HG02943 (cell line): Measurements from ENCODE around the gene ACOX1.

Experiments
- ATAC-seq: cut with Tn5 transposase; IDR thresholded peaks from one replicate; pipeline ENCODE4 v1.9.1; 2021; ENCODE audit warnings: mild to moderate bottlenecking, low read depth, moderate library complexity; ENCODE audit not compliant: unreplicated experiment

Gene ACOX1

DNA sequence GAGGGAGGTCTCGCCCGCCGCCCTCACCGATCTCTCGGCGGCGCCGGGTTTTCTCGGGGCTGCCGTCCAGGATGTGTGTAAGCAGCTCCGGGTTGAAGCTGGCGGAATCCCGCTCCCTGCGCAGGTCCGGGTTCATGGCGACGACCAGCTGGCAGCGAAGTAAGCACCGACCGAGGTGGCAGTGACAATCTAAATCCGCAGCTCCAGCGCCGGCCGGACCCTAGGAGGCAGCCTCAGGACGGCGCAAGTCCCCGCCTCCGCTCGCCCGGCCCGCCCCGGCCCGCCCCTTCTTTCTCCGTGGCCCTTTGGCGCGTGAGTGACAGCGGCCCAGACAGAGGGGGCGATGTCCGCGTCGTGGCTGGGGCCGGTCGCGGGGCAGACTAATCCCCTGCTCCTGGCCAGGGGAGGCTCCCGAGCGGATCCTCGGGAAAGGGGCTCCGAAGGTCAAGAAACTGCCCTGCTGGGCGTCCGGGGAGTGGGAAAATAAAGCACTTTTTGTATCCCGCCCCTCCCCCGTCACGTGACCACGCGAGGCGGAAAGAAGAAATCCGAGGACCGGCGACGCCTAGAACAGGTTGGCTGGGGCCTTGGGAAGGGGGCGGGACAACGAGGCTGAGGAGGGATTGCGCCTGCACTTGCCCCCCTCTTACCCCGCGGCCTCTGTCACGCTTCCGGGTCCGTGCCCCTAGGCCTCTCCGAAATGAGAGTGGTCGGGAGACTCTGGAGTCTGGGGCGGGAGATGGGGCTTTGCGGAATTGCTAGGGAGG is at the start of gene ACOX1, which contains the start of gene TEN1:
ACOX1 (minus strand) TSS at position 229 of the 767 bp plus-strand sequence; CDS start at position 136, 93 bp downstream.
TEN1 (plus strand) TSS at position 303 of the 767 bp plus-strand sequence. CDS start 6,953 bp downstream, outside the sequence.
- peak; percentile 85 for ATAC-seq

DNA sequence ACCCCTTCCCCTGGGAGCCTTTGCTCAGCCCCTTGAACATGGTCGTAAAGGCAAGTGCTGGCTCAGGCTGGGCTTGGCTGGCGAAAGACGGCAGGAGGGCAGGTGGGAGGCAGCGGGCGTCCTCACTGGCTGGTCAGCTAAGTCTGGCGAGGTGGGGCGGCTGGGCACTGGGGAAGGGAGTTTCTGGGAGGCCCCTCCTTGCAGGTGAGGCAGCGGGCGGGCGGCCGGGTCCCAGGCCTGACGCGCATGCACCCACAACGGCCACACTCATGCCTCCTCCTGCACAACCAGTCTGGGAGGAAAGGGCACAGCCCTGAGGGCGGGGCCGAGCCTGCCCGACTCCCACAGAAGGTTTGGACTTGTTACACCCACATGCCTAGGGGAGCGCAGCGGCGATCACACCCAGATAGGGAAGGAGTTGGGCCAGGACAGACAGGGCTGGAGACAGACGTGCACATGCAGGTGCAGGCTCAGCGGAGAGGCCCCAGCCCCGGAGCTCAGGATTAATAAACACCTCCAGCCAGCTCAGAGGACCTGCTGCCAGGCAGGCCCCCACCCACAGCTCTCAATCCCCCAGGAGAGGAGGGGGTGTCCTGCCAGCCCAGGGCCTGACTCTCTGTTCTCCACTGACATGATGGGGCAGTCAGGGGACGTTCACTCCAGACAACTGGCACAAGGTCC is 48.3 kb upstream of the ACOX1 start, which contains the start of gene EVPL:
EVPL (minus strand) TSS at position 148 of the 681 bp plus-strand sequence; CDS start at position 40, 108 bp downstream.
- ATAC-seq = no peak

DNA sequence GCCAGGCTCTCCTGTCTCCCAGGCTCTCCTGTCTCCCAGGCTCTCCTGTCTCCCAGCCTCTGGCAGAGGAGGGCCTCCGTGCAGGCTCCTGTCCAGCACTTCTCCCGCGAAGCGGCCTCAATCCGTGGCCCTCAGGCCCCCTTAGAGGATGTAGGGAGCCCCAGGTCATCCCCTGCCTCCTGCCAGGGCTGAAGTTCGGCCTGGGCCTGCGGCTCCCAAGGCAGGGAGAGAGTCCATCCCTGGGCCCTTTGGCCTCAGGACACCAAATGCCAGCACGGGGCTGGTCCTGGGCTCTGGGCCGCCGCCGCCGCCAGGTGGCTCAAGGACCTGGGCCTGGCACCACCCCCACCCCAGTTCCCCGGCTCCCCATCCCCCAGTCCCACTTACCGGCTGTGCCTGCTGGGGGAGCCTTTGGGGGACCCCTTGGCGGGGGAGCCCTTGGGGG is 47.8 kb upstream of the ACOX1 start:
- ATAC-seq = no peak

DNA sequence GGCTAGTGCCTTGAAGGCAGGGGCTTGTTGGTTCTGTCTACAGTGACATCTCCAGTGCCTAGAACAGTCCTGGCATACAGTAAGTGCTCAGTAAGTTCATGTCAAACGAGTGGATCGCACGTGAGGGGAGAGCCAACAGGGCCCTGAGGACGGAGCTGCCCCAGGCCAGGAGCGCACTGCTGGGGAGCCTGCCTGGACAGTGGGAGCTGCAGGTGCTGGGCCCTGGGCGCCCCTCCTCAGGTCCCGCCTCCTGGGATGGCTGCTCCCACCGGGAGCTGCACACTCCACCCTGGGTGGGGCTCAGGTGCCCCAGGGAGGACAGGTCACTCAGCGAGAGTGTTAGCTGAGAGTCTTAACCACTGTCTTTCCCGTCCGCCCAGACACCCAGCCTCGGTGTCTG is 46.3 kb upstream of the ACOX1 start:
- ATAC-seq = no peak

DNA sequence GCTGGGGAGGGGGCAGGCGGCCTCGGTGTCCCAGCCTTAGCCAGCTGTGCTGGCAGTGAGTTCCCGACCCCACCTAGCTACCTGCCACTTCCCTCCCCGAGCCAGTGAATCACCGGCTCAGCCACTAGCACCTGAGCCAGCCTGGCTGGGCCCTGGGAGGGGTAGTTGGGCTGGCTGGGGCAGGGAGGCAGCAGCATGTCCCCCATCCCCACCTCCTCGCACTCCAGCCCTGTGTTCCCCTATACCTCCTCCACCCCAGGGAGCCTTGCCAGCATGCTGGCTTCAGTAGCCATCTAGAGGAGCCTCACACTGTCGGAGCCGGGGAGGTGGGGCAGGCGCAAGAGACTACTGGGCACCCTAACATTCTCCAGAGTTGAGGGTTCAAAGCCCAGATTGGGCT is 45.4 kb upstream of the ACOX1 start:
- ATAC-seq = no peak

DNA sequence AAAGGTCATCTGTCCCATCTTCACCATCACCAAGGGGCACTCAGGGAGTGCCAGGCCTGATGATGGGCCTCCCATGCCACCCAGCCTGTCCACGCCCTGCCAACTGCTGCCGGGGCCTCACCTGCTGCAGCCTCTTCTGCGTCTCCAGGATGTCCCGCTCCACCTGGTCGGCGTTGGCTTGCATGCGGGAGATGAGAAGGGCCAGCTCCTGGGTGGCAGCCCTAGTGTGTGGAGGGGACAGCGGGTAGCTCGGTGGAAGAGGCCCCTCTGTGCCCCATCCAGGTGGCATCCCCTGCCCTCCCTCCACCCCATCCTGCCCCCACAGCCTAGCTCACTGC is 44.9 kb upstream of the ACOX1 start:
- ATAC-seq = no peak

DNA sequence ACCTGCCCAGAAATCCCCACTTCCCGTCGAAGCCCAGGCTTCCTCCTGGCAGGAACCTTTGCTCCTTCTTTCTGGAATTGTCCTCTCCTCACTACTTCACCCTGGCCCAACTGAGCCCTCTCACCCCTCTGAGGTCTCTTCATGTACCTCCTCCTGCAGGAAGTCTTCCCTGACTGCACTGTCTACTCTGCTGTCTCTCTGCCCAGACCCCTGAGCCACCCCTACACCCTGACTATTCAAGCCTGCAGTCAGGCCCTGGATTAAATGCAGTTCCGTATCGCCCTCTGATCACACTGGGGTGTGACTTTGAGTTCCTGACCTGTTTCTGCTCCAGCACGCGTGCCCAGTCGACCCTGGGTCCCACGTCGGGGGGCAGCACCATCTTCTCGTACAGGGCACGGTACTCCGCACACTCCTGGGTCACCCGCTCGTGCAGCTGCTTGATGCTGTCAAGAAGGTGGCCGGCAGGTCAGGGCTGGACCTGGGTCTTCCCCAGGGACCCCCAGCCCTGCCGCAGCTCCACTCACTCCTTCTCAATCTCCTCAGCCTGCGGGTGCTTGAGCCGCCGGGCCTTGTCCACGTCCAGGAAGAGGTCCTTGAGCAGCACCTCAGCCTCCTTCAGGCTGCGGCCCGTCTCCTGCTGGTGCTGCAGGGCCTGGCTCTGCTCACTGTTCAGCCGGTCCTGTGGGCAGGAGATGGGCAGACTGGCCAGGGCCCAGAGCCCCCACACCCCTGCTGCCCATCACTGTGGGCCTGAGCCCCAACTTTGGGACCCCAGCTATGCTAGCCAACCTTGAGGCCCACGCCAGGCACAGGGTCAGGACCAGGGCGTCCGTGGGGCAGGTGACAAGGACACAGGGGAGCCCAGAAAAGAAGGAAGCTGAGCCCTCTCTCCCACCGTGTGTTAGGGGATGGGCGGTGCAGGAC is 44.3 kb upstream of the ACOX1 start:
- no peak for ATAC-seq

DNA sequence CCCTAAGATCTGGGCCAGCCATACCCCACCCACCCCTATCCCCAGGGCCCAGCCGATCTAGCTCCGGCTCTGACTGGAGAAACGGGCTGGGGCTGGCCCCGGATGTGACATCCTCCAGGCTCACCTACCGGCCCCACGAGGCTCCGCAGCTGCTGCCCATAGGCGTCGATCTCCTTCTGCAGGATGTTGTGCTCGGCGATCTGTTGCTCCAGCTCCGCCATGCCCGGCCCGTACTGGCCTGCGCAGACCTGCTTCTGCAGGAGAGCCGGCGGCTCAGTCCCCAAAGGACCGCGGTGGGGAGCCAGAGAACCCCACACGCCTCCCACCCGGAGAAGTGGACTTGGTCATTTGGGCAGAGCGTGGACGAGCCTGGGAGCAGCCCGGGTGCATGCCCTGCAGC is 43.3 kb upstream of the ACOX1 start:
- ATAC-seq = no peak

DNA sequence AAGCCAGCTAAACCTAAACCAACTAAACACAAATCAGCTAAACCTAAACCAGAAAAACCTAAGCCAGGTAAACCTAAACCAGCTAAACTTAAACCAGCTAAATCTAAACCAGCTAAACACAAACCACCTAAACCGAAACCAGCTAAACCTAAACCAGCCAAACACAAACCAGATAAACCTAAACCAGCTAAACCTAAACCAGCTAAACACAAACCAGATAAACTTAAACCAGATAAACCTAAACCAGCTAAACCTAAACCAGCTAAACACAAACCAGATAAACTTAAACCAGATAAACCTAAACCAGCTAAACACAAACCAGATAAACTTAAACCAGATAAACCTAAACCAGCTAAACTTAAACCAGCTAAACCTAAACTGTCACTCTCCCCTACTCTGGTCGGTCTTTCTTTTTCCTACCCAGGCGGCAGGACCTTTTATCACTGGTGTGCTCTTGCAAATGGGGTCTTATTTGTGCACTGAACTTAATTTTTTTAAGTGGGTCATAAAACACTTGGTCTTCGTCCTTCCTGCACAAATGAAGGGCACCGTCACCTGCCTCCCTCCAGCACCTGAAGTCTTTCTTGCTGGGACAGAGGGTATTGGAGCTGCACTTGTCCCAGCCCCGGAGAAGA is 41.0 kb upstream of the ACOX1 start:
- ATAC-seq = no peak

DNA sequence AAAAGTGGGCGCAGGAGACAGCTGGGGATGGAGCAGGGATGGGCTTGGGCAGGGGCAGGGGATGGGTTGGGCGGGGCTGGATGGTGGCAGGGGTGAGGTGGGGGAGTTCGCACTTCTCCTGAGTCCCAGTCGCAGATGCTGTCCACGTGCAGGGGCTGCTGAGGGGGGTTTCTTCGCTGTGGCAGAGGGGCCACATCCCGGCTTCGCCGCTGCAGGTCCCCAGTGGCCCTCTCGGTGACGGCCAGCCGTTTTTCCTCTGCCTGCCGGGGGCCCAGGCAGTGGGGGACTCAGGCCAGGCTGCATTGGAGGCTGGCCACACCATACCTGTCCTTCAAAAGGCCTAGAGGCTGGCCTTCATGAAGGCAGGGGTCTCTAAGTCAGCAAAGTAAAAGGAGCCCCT is 39.8 kb upstream of the ACOX1 start:
- no peak for ATAC-seq

DNA sequence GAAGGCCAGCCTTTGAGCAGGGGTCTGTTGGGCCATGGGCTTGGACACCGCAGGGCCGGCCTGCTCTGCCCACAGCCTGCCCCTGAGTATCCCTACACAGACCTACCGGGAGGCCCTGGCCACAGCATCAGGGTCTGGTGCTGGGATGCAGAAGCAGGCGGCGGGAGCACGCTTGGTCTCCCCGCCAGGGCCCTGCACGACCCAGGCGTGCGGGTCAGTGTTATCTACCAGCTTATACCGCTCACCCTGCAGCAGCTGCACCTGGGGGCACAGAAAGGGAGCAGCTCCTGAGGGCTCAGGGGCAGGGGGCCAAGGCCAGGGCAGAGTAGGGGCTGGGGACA is 39.3 kb upstream of the ACOX1 start:
- no peak for ATAC-seq

DNA sequence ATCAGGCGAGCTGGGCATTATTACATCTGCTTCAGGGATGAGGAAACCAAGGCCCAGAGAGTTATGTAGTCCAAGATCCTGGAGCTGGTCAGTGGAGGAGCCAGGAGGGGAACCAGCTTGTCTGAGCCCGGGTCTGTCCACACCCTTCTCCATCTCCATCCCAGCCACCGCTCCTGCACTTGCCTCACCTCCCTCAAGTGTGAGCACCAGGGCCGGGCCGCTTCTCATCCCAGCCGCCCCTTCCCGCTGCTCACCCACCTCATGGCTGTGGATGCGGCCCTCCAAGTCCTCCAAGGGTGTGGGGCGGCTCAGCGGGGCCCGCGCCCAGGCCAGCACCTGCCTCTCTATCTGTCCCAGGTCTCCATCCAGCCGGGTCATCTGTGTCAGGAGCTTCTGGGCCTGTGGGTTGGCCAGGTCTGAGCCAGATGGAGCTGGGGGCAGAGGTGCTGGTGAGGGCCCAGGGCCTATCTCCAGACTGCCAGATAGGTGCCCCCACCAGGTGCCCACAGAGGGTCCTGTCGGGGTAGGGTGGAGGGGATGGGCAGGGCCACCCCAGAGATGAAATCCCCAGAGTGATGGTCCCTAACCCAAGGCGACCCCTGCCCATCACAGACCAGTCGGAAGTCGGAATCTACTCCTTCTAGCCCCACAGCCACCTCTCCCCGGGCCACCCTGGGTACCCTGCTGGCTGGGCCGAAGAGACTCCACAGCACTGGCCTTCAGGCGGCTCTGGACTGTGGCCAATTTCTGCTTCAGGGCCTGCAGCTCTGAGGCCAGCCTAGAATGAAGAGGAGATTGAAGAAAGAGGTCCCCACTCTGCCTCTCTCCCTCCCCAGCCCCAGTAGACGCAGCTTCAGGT is 38.7 kb upstream of the ACOX1 start:
- no peak for ATAC-seq

DNA sequence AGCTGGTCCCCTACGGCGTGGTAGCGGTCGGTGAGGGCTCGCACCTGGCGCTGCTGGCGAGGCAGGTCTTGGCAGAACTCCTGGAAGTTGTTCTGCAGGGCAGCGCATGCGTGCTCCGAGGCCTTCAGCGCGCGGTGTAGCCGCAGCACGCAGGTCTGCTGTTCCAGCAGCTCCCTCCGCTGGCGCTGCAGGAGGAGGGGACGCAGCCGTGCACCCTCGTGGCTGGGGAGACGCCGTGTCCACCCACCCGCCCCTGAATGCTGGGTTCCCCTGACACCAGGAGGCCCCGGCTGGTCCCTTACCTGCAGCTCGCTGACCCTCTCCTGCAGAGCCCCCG is 35.9 kb upstream of the ACOX1 start:
- ATAC-seq = no peak

DNA sequence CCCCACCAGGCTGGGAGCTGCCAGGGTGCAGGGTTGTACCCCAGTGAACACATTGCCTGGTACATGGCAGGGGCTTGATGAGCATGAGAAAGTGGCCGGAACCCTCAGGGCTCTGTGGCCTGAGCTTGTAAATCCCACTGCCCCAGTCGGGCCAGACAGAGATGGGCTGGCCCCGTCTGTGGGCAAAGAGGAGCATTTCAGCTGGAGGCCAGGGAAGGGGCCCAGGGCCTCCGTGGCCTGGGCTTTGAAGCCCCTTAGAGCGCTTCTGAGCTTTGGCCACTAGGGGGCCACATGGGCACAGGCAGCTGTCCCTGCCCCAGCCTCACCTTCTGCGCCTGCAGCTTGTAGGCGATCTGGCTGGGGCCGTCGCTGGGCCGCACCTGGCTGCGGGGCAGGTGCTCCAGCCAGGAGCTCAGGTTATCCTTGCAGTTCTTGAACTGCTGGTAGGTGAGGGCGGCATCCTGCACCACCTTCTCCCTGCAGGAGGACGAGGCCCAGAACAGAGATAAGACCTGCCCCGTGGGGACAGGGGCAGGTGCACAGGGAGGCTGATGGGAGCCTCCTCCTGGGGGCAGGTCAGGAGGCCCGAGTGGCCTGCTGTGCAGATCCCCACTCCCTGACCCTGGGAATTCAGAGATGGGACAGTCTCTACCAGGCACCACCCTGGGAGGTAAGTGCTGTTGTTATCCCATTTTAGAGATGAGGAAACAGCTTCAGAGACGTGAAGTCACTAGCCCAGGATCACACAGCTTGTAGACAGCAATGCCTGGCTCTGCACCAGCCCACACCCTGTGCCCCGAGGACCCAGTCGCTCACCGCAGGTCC is 35.3 kb upstream of the ACOX1 start:
- ATAC-seq = no peak

DNA sequence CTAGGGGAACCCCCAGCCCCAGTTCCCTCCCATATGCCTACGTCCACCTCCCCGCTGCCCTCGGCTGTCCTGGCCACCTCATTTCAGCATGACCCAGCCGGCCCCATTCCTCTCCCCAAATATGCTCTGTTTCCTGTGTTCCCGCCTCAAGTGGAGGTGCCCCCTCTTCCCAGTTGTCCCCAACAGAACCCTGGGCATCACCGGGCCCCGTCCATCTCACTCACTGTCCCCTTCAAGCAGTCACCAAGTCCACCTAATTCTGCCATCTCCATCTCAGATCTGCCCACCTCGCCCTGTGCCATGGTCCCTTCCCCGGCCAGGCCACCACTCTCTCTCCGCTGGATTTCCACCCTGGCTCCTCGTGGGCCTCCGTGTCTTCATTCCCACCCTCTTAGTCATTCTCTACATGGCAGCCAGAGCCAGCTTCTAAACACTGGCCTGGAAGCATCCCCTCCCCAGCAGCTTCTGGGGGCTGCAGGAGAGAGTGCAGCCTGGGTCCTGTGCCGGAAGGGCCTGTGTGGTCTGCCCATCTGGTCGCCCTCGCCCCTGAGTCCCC is 34.5 kb upstream of the ACOX1 start:
- no peak for ATAC-seq

DNA sequence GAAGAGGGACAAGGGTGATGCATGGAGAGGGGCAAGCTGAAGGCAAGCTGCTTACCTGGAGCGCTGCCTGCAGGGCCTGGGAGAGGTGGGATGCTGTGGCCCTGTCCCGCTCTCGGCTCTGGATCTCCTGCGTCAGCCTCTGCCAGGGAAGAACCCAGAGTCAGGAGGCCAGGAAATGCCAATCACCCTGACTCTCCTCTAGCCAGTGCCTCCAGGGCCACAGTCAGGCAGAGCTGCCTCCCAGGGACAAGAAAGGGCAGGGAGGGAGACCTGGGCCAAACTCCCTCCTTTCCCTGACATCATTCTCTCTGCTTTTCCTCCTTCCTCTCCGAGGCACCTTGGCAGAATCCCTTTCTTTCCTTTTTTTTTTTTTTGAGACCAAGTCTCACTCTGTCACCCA is 33.0 kb upstream of the ACOX1 start:
- no peak for ATAC-seq

DNA sequence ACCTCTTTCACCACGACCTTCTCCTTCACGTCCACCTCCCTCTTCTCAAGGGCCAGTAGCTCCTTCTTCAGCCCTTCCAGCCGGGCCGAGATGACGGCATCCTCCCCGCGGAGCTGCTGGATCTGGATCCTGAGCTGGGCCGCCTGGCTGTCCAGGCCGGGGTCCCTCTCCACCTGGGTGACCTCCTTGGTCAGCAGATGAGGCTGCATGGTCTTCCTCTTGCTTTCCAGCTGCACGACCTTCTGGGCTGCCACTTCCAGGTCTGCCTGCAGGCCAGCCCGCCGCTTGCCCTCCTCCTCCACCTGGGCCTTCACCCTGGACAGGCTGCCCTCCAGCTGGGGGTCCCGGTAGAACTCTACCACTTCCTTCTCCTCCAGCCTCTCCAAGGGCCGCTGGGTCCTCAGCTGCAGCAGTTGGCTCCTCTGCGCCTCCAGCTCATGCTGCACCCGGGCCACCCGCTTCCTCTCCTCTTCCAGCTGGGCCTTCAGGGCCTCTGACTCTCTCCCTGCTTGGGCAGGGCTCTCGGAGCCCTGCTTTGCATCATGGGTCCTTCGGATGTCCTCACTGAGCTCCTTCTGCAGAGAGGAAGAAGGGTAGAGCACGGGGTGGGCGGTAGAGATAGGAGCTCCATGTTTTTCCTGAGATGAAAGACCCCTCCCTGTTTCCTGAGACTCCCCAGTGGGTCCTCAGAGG is 31.1 kb upstream of the ACOX1 start:
- ATAC-seq = no peak

DNA sequence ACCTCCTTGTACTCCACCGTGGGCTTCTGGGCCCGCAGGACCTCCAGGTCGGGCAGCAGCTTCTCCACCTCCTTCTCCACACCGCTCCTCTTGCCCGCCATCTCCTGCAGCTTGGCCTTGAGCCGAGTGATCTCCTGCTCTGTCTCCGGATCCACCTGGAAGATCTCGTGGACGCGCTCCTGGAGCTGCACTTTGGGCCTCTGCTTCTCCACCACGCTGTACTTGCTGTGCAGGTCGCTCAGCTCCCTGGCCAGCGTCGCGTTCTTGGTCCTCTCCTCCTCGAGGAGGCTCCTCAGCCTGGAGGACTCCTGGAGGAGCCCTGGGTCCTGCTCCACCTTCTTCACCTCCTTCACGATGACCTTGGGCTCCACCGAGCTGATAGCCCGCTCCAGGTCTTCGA is 30.5 kb upstream of the ACOX1 start:
- no peak for ATAC-seq
